SK-N-SH (cell line): Measurements from ENCODE around the gene ARHGEF28. TPM values are rescaled to one million over a fixed set of nuclear protein-coding genes. Genes with fewer than 3 reads are reported as not detected.
A peak's percentile ranks its signal among the peaks of the same experiment; 100 is the strongest.

Source experiments
- CTCF ChIA-PET: fragments of 300-600, 350-600 bp; formaldehyde crosslinking; extraction: SDS; loops from one replicate; lab custom pipeline; 2021; lab: Yijun Ruan, JAX
- POLR2A ChIA-PET: fragments of 350-600 bp; sonication (Branson Sonifier 250); formaldehyde crosslinking; extraction: SDS; loops from one replicate; lab custom pipeline; 2020; ENCODE audit warnings: antibody characterized with exemption, inconsistent platforms; lab: Yijun Ruan, JAX
- DNase-seq: peaks from one replicate; pipeline ENCODE4 v3.0.0; 2012
- H2AFZ ChIP-seq: fragments of 200-600 bp; sonication (generic); 2 replicates; pipeline ENCODE4 v1.8.1; 2016; ENCODE audit warnings: antibody characterized with exemption, mild to moderate bottlenecking, low read depth
- H3F3A ChIP-seq: fragments of 200-600 bp; sonication (generic); replicated peaks from 2 replicates; pipeline ENCODE3; 2016; ENCODE audit warnings: antibody characterized with exemption, mild to moderate bottlenecking; ENCODE audit not compliant: insufficient read depth
- H3K27ac ChIP-seq, 2 experiments: fragments of 200-500 bp in 1 of 2; fragments of 200-600 bp in 1 of 2; sonication (Bioruptor generic) in 1 of 2; sonication (generic), shearing (Covaris generic) in 1 of 2; 2 replicates each; pipeline versions ENCODE4 v1.5.1 to v1.6.1; 2014 to 2016; ENCODE audit warnings: low read depth in 2 of 2, inconsistent platforms in 1 of 2, low read length in 1 of 2, mild to moderate bottlenecking in 1 of 2, mixed read lengths in 1 of 2
- H3K27me3 ChIP-seq: fragments of 200-600 bp; sonication (generic), shearing (Covaris generic); 2 replicates; pipeline ENCODE4 v1.6.1; 2016; ENCODE audit warnings: mixed run types; ENCODE audit not compliant: insufficient read depth
- H3K36me3 ChIP-seq, 2 experiments: fragments of 200-500 bp in 1 of 2; fragments of 200-600 bp in 1 of 2; sonication (Bioruptor generic) in 1 of 2; sonication (generic) in 1 of 2; replicated peaks in 1 of 2; 2 replicates each; pipeline versions ENCODE3 to v1.5.1; 2014 to 2016; ENCODE audit warnings: low read length in 1 of 2, mild to moderate bottlenecking in 1 of 2; ENCODE audit not compliant: insufficient read depth in 2 of 2, control insufficient read depth in 1 of 2
- H3K4me1 ChIP-seq, 2 experiments: fragments of 200-500 bp in 1 of 2; fragments of 200-600 bp in 1 of 2; sonication (Bioruptor generic) in 1 of 2; sonication (generic), shearing (Covaris generic) in 1 of 2; 2 replicates each; pipeline versions ENCODE4 v1.5.1 to v1.6.1; 2014 to 2016; ENCODE audit warnings: low read depth in 1 of 2, low read length in 1 of 2, mixed run types in 1 of 2; ENCODE audit not compliant: insufficient read depth in 2 of 2, control insufficient read depth in 1 of 2
- H3K4me2 ChIP-seq: fragments of 200-600 bp; sonication (generic), shearing (Covaris generic); 2 replicates; pipeline ENCODE4 v1.6.1; 2017; ENCODE audit warnings: mixed run types
- H3K4me3 ChIP-seq, 2 experiments: fragments of 200-500 bp in 1 of 2; fragments of 200-600 bp in 1 of 2; sonication (Bioruptor generic) in 1 of 2; sonication (generic), shearing (Covaris generic) in 1 of 2; 2 replicates each; pipeline versions ENCODE4 v1.5.1 to v1.8.1; 2014 to 2016; ENCODE audit warnings: low read depth in 2 of 2, inconsistent platforms in 1 of 2, low read length in 1 of 2, mild to moderate bottlenecking in 1 of 2, mixed read lengths in 1 of 2, moderate library complexity in 1 of 2
- H3K79me2 ChIP-seq: fragments of 200-600 bp; sonication (generic); 2 replicates; pipeline ENCODE4 v1.8.1; 2017; ENCODE audit warnings: mild to moderate bottlenecking; ENCODE audit not compliant: insufficient read depth
- H3K9ac ChIP-seq: fragments of 200-600 bp; sonication (generic); 2 replicates; pipeline ENCODE4 v1.6.1; 2017; ENCODE audit warnings: mixed run types
- H3K9me2 ChIP-seq: fragments of 200-600 bp; sonication (generic); 2 replicates; pipeline ENCODE4 v1.6.1; 2017; ENCODE audit warnings: mixed run types
- H3K9me3 ChIP-seq: fragments of 200-600 bp; sonication (generic); 2 replicates; pipeline ENCODE4 v1.6.1; 2017; ENCODE audit warnings: mixed run types, mild to moderate bottlenecking, moderate library complexity
- H4K20me1 ChIP-seq: fragments of 200-600 bp; sonication (generic); 2 replicates; pipeline ENCODE4 v1.6.1; 2017; ENCODE audit warnings: mild to moderate bottlenecking, mixed run types; ENCODE audit not compliant: insufficient read depth
- CHD2 ChIP-seq: fragments of 150-350 bp; IDR thresholded peaks from 2 replicates; pipeline ENCODE4 v1.6.1; 2018; ENCODE audit warnings: low read length; ENCODE audit not compliant: partially characterized antibody
- ELF1 ChIP-seq: IDR thresholded peaks from 2 replicates; pipeline ENCODE4 v1.4.0; 2012
- GABPA ChIP-seq: IDR thresholded peaks from 2 replicates; pipeline ENCODE4 v1.4.0; 2012; ENCODE audit warnings: low read depth, mild to moderate bottlenecking
- GATA2 ChIP-seq: sonication (generic); formaldehyde crosslinking; IDR thresholded peaks from 2 replicates; pipeline ENCODE4 v1.5.0; 2020; ENCODE audit warnings: mild to moderate bottlenecking, missing genetic modification reagents
- JUND ChIP-seq: IDR thresholded peaks from 2 replicates; pipeline ENCODE4 v1.4.0; 2012
- MEF2A ChIP-seq: IDR thresholded peaks from 2 replicates; pipeline ENCODE4 v1.4.0; 2012; ENCODE audit warnings: low read depth, borderline replicate concordance
- NFIC ChIP-seq: IDR thresholded peaks from 2 replicates; pipeline ENCODE4 v1.4.0; 2012; ENCODE audit warnings: borderline replicate concordance
- RCOR1 ChIP-seq: fragments of 150-350 bp; IDR thresholded peaks from 2 replicates; pipeline ENCODE4 v1.6.1; 2017; ENCODE audit warnings: antibody characterized with exemption, low read length
- RFX5 ChIP-seq: IDR thresholded peaks from 2 replicates; pipeline ENCODE4 v1.6.1; 2012; ENCODE audit warnings: mild to moderate bottlenecking, improper control_type of control experiment, low read length
- TCF12 ChIP-seq: IDR thresholded peaks from 2 replicates; pipeline ENCODE4 v1.4.0; 2012
- TEAD4 ChIP-seq: IDR thresholded peaks from 2 replicates; pipeline ENCODE4 v1.4.0; 2012; ENCODE audit warnings: mild to moderate bottlenecking, borderline replicate concordance; ENCODE audit not compliant: insufficient read depth
- WGBS: methylation state at CpG from one replicate; pipeline ENCODE4 v1.1.6; 2017; ENCODE audit warnings: low lambda C conversion rate; 5-methylcytosine and 5-hydroxymethylcytosine counted together
- polyA plus RNA-seq, 3 experiments: library from polyadenylated mRNA; depleted of rRNA; stranded (reverse); fragments of >200 nt; gene quantifications; 2 replicates each; pipeline ENCODE4 v1.2.3, GENCODE V29; 2012
- TF ChIP-seq, protein P1 (sequence below): fragments of 150-350 bp; IDR thresholded peaks from 2 replicates; pipeline ENCODE4 v1.6.1; 2016; ENCODE audit warnings: mild to moderate bottlenecking, low read depth, low read length
- TF ChIP-seq, protein P2 (sequence below): IDR thresholded peaks from 2 replicates; pipeline ENCODE4 v1.4.0; 2012; ENCODE audit warnings: low read depth
- TF ChIP-seq, protein P3 (sequence below): IDR thresholded peaks from 2 replicates; pipeline ENCODE4 v1.4.0; 2012; ENCODE audit warnings: low read depth, borderline replicate concordance

Gene ARHGEF28
- polyA plus RNA-seq, 1 of the 3 experiments (the other 2 are of a cell fraction) = 4.2 TPM

DNA sequence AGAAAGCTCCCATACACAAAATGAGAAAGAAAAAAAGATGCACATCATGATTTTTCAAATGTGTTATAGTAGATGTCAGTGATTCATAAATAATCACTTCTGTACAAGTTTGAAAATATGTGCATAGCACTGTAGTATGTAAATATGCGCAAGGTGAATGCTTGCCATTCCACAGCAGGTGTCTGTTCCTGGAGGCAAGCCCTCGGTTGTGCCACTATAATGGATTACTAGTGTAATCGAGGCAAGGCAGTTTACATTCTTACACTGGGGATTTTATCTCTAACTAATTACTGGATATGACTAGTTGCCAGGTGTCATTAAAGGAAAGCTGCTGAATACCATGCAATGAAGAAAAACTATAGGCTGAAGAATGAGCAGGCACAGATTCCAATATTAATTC lies 93.6 kb downstream of the ARHGEF28 start:
- no peak overlapping the region for H3K4me2 ChIP-seq
- H4K20me1 ChIP-seq = no peaks in the 10 kb centered on the region
- no peak overlapping the region for H3K4me3 ChIP-seq
- ChIA-PET CTCF (interaction anchor here (0.5 to 1.3 kb wide), 4 partner anchors 12 to 126 kb away, joined by 3 read pairs; no protein-coding TSS in a partner anchor), POLR2A (no interaction called here)
- 81% methylated on average over 3 of the region's 3 CpGs for WGBS
- H3K36me3 ChIP-seq = no peaks in the 10 kb centered on the region
- TF ChIP-seq ELF1 (no peak), CHD2 (no peak), NFIC (no peak), GABPA (no peak), RCOR1 (no peak), TEAD4 (no peak), RFX5 (no peak)
- TF ChIP-seq, protein P1, sequence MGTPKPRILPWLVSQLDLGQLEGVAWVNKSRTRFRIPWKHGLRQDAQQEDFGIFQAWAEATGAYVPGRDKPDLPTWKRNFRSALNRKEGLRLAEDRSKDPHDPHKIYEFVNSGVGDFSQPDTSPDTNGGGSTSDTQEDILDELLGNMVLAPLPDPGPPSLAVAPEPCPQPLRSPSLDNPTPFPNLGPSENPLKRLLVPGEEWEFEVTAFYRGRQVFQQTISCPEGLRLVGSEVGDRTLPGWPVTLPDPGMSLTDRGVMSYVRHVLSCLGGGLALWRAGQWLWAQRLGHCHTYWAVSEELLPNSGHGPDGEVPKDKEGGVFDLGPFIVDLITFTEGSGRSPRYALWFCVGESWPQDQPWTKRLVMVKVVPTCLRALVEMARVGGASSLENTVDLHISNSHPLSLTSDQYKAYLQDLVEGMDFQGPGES = no peak
- TF ChIP-seq, protein P2, sequence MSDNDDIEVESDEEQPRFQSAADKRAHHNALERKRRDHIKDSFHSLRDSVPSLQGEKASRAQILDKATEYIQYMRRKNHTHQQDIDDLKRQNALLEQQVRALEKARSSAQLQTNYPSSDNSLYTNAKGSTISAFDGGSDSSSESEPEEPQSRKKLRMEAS = no peak
- TF ChIP-seq, protein P3, sequence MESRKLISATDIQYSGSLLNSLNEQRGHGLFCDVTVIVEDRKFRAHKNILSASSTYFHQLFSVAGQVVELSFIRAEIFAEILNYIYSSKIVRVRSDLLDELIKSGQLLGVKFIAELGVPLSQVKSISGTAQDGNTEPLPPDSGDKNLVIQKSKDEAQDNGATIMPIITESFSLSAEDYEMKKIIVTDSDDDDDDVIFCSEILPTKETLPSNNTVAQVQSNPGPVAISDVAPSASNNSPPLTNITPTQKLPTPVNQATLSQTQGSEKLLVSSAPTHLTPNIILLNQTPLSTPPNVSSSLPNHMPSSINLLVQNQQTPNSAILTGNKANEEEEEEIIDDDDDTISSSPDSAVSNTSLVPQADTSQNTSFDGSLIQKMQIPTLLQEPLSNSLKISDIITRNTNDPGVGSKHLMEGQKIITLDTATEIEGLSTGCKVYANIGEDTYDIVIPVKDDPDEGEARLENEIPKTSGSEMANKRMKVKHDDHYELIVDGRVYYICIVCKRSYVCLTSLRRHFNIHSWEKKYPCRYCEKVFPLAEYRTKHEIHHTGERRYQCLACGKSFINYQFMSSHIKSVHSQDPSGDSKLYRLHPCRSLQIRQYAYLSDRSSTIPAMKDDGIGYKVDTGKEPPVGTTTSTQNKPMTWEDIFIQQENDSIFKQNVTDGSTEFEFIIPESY = no peak
- H2AFZ ChIP-seq = no peak overlapping the region
- H3F3A ChIP-seq = no peaks in the 10 kb centered on the region
- no peak overlapping the region for H3K27ac ChIP-seq
- H3K4me1 ChIP-seq = no peaks in the 10 kb centered on the region; a peak in 2 of 4 replicates
- no peak for DNase-seq
- H3K9ac ChIP-seq = no peak overlapping the region
- H3K79me2 ChIP-seq = no peaks in the 10 kb centered on the region; the same call in 1 of the 2 replicates
- no peaks in the 10 kb centered on the region for H3K9me3 ChIP-seq
- no peaks in the 10 kb centered on the region for H3K27me3 ChIP-seq
- H3K9me2 ChIP-seq = no peaks in the 10 kb centered on the region

DNA sequence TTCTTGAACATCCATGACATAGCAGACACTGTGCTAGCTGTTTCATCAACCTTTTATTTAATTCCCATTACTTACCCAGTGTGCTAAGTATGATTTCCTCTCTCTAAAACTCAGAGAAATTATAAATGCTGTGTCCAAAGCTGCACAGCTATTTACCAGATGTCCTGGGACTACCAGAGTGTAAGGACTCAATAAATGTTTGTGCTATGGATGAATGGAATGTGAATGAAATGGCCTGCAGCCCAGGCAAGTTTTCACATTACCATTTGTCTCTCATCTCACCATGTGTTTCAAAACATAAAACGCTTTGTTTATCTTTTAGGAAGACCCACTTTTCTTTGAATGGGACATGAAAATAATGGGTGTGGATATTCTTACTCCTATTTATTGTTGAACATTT lies 96.2 kb downstream of the ARHGEF28 start:
- Histone ChIP-seq H3K4me2 (no peak overlapping the region), H2AFZ (no peak overlapping the region), H3K27ac (peak overlapping the region in 1 of 2 experiments; percentile 41; a peak in 2 of 4 replicates), H3K9ac (no peak overlapping the region), H3K9me3 (no peaks in the 10 kb centered on the region), H3F3A (no peaks in the 10 kb centered on the region), H3K36me3 (no peaks in the 10 kb centered on the region), H4K20me1 (no peaks in the 10 kb centered on the region), H3K27me3 (no peaks in the 10 kb centered on the region), H3K9me2 (no peaks in the 10 kb centered on the region), H3K4me1 (no peaks in the 10 kb centered on the region; a peak in 2 of 4 replicates), H3K79me2 (no peaks in the 10 kb centered on the region), H3K4me3 (no peak overlapping the region)
- 36% methylated on average over 1 of the region's 1 CpG for WGBS
- DNase-seq = no peak
- TF ChIP-seq JUND = no peak
- TF ChIP-seq GATA2 (CRISPR knock-in tag) = no peak
- no peak for TF ChIP-seq CHD2
- no peak for TF ChIP-seq GABPA
- TF ChIP-seq TCF12 = peak; percentile 24; the same call in 1 of the 2 replicates
- TF ChIP-seq MEF2A = no peak
- ChIA-PET CTCF (interaction anchor here (1.0 kb wide), 1 partner anchor 10 kb away, joined by 3 read pairs; no protein-coding TSS in a partner anchor), POLR2A (interaction anchor here (0.5 kb wide), 1 partner anchor 1819 kb away, joined by 3 read pairs; no protein-coding TSS in a partner anchor)
